Tibial nerve (tissue), 4 donors: ENCODE results near the gene COL1A1. TPM values are rescaled to one million over a fixed set of nuclear protein-coding genes. Genes with fewer than 3 reads are reported as not detected.

Experiments used
- DNase-seq, 2 donors: peaks; one replicate each; pipeline ENCODE4 v3.0.0-alpha.2; 2019; ENCODE audit warnings: low spot score in 2 of 2
- H3K27ac ChIP-seq, 4 donors: fragments of 200-600 bp; sonication (generic) in 3 of 4; one replicate each; pipeline ENCODE4 v1.5.1; 2017 to 2019; ENCODE audit warnings: mild to moderate bottlenecking in 1 of 4
- H3K27me3 ChIP-seq, 2 donors: fragments of 200-600 bp; sonication (generic) in 1 of 2; one replicate each; pipeline versions ENCODE4 v1.5.1 to v1.6.0; 2017 to 2019
- H3K36me3 ChIP-seq, 3 donors: fragments of 200-600 bp; sonication (generic); one replicate each; pipeline ENCODE4 v1.5.1; 2018 to 2019
- H3K4me1 ChIP-seq, 4 donors: fragments of 200-600 bp; sonication (generic) in 3 of 4; one replicate each; pipeline ENCODE4 v1.5.1; 2017 to 2019
- H3K4me3 ChIP-seq, 4 donors: fragments of 200-600 bp; sonication (generic) in 3 of 4; one replicate each; pipeline ENCODE4 v1.5.1; 2017 to 2019; ENCODE audit warnings: mild to moderate bottlenecking in 1 of 4, moderate library complexity in 1 of 4
- H3K9me3 ChIP-seq, 4 donors: fragments of 200-600 bp; sonication (generic) in 3 of 4; one replicate each; pipeline ENCODE4 v1.5.1; 2017 to 2019
- EP300 ChIP-seq, 2 donors: sonication (generic); formaldehyde crosslinking; IDR thresholded peaks; one replicate each; pipeline ENCODE4 v1.6.1; 2017; ENCODE audit warnings: antibody characterized with exemption in 2 of 2, mild to moderate bottlenecking in 1 of 2
- POLR2A ChIP-seq, 2 donors: fragments of 450-650 bp; IDR thresholded peaks; one replicate each; pipeline ENCODE4 v1.6.1; 2017; ENCODE audit warnings: antibody characterized with exemption in 2 of 2, mild to moderate bottlenecking in 2 of 2, moderate library complexity in 2 of 2
- WGBS, 2 donors: methylation state at CpG; one replicate each; pipeline ENCODE4 v1.1.5; 2018; 5-methylcytosine and 5-hydroxymethylcytosine counted together
- total RNA-seq, 4 donors: library from RNA; depleted of rRNA; stranded (reverse); fragments of >200 nt; gene quantifications; one replicate each; pipeline ENCODE4 v1.1.0, GENCODE V29; 2016
- TF ChIP-seq, protein P1 (sequence below), 5 experiments: fragments of 200-600 bp in 3 of 5; fragments of 450-650 bp in 2 of 5; sonication (generic) in 3 of 5; IDR thresholded peaks; one replicate each; pipeline ENCODE4 v1.5.1; 2016 to 2019; ENCODE audit warnings: antibody characterized with exemption in 5 of 5, mild to moderate bottlenecking in 3 of 5, moderate library complexity in 2 of 5

Gene COL1A1
- total RNA-seq, 4 donors from 2014 or later: 31.5 to 185 (median 73.0) TPM

DNA sequence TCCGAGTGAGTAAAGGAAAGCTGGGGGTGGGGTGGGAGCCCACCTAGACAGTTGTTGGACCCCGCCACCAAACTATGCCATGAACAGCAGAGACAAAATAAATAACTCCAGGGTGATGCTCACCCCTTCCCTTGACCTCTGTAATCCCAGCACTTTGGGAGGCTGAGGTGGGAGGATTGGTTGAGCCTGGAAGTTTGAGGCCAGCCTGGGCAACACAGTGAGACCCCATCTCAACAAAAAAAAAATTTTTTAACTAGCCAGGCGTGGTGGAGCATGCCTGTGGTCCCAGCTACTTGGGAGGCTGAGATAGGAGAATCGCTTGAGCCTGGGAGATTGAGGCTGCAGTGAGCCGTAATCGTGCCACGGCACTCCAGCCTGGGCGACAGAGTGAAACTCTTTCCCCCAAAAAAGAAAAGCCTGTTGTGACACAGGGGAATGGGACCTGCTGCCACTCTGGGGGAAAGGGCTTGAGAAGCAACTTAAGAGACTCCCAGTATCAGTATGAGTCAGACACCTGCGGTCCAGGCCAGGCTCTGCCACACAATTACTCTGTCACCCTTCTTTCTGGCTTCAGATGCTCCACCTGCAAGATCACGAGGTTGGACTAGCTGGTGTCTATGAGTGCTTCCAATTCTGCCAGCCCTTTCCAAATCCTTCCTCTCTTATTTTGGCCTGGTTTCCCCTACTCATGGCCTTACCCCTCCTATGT, 30.6 kb downstream of the COL1A1 start:
- Histone ChIP-seq H3K36me3 (peaks cover 0 to 12% (median 0%) of the 10 kb centered on the region in 3 donors), H3K4me1 (peaks cover 0 to 42% (median 5%) of the 10 kb centered on the region in 4 donors), H3K27me3 (no peaks in the 10 kb centered on the region), H3K27ac (no peak overlapping the region), H3K4me3 (no peak overlapping the region), H3K9me3 (no peaks in the 10 kb centered on the region)
- TF ChIP-seq, protein P1, sequence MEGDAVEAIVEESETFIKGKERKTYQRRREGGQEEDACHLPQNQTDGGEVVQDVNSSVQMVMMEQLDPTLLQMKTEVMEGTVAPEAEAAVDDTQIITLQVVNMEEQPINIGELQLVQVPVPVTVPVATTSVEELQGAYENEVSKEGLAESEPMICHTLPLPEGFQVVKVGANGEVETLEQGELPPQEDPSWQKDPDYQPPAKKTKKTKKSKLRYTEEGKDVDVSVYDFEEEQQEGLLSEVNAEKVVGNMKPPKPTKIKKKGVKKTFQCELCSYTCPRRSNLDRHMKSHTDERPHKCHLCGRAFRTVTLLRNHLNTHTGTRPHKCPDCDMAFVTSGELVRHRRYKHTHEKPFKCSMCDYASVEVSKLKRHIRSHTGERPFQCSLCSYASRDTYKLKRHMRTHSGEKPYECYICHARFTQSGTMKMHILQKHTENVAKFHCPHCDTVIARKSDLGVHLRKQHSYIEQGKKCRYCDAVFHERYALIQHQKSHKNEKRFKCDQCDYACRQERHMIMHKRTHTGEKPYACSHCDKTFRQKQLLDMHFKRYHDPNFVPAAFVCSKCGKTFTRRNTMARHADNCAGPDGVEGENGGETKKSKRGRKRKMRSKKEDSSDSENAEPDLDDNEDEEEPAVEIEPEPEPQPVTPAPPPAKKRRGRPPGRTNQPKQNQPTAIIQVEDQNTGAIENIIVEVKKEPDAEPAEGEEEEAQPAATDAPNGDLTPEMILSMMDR (IDR thresholded peaks at IDR 0.05): no peak
- no peak for TF ChIP-seq EP300 (IDR thresholded peaks at IDR 0.05)
- no peak for TF ChIP-seq POLR2A (IDR thresholded peaks at IDR 0.05)
- DNase-seq: no peak
- WGBS, 2 donors: 92 to 94% methylated on average over 10 of the region's 10 CpGs

DNA sequence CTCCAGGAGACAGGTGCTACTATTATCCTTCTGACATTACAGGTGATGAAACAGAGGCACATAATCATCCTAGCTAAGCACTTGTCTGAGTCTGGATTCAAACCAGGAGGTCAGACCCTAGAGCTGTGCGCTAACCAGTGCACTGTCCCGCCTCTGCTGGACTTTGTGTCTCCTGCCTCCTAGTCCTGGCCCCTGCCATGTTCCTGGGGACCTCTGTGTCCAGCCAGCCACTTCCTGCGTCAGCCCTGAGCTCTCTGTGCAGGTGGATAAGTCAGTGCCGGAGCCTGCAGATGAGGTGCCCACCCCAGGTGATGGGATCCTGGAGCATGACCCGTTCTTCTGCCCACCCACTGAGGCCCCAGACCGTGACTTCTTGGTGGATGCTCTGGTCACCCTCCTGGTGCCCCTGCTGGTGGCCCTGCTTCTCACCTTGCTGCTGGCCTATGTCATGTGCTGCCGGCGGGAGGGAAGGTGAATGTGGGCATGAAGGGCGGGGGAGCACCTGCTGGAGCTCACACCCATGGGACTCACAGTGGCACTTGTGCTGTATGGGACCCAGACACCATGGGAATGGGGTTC, 31.5 kb downstream of the COL1A1 start:
- H3K27ac ChIP-seq: no peak overlapping the region
- no peaks in the 10 kb centered on the region for H3K9me3 ChIP-seq
- H3K4me3 ChIP-seq: no peak overlapping the region
- no peaks in the 10 kb centered on the region for H3K27me3 ChIP-seq
- WGBS, 2 donors: 92 to 95% methylated on average over 5 to 8 of the region's 9 CpGs
- TF ChIP-seq EP300 (IDR thresholded peaks at IDR 0.05): no peak
- TF ChIP-seq, protein P1 (IDR thresholded peaks at IDR 0.05): no peak
- no peak for TF ChIP-seq POLR2A (IDR thresholded peaks at IDR 0.05)
- peaks cover 0 to 36% (median 5%) of the 10 kb centered on the region in 4 donors for H3K4me1 ChIP-seq
- DNase-seq: no peak
- H3K36me3 ChIP-seq: peaks cover 0 to 12% (median 0%) of the 10 kb centered on the region in 3 donors

DNA sequence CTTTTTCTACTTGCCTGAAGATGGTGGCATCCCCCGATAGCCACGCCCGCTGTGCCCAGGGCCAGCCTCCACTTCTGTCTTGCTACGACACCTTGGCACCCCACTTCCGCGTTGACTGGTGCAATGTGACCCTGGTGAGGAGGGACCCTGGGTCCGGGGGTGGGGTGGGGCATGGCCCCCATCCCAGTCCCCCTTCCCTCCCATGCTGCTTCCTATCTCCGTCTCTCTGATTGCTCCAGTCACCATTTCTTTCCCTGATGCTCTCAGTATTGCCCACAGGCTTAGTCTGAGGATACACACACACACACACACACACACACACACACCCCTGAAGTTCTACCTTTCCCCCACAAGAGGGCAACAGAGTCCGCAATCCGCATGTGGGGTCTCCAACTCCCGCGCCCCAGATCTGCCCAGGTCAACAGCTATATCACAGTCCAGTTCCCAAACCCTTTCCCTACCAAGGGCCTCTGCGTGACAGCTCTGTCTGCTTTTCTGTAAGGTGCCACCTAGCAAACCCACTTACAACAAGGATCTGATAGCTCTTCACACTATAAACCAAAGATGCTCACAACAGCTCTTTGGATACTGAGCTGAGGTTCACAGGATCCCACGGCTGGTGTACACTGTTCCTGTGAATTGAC, 32.2 kb downstream of the COL1A1 start:
- H3K27me3 ChIP-seq: no peaks in the 10 kb centered on the region
- peaks cover 0 to 12% (median 0%) of the 10 kb centered on the region in 3 donors for H3K36me3 ChIP-seq
- no peak overlapping the region for H3K4me3 ChIP-seq
- DNase-seq: peak in 1 of 2 donors; percentile 15
- peaks cover 0 to 35% (median 5%) of the 10 kb centered on the region in 4 donors for H3K4me1 ChIP-seq
- no peak for TF ChIP-seq EP300 (IDR thresholded peaks at IDR 0.05)
- TF ChIP-seq, protein P1 (IDR thresholded peaks at IDR 0.05): peak; percentile 62 to 96 (median 76)
- no peaks in the 10 kb centered on the region for H3K9me3 ChIP-seq
- no peak overlapping the region for H3K27ac ChIP-seq
- WGBS, 2 donors: 40 to 42% methylated on average over 14 of the region's 14 CpGs

- Histone ChIP-seq H3K36me3 (peaks cover 0 to 12% (median 0%) of the 10 kb centered on the region in 3 donors), H3K27me3 (no peaks in the 10 kb centered on the region), H3K4me1 (peaks cover 0 to 26% (median under 1%) of the 10 kb centered on the region in 4 donors), H3K4me3 (no peak overlapping the region), H3K9me3 (no peaks in the 10 kb centered on the region), H3K27ac (no peak overlapping the region)
- no peak for DNase-seq
- no peak for TF ChIP-seq POLR2A (IDR thresholded peaks at IDR 0.05)
- TF ChIP-seq, protein P1 (IDR thresholded peaks at IDR 0.05): no peak
- TF ChIP-seq EP300 (IDR thresholded peaks at IDR 0.05): no peak
- WGBS, 2 donors: 79 to 83% methylated on average over 13 of the region's 13 CpGs
Observed at GRCh38 chr17:50168319-50168718, 33.1 kb downstream of the COL1A1 start.

DNA sequence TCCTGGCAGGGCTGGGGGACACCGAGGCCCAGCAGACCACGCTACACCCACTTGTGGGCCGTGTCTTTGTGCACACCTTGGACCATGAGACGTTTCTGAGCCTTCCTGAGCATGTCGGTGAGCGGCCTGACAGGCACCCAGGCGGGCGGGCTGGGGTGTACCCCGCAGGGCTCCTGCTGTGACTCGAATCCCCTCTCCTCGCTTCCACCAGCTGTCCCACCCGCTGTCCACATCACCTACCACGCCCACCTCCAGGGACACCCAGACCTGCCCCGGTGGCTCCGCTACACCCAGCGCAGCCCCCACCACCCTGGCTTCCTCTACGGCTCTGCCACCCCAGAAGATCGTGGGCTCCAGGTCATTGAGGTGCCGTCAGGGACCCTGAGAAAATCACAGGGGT, 34.1 kb downstream of the COL1A1 start:
- Histone ChIP-seq H3K27me3 (no peaks in the 10 kb centered on the region), H3K4me1 (peaks cover 0 to 16% (median 0%) of the 10 kb centered on the region in 4 donors), H3K27ac (no peak overlapping the region), H3K9me3 (no peaks in the 10 kb centered on the region), H3K4me3 (no peak overlapping the region), H3K36me3 (peaks cover 0 to 12% (median 0%) of the 10 kb centered on the region in 3 donors)
- no peak for DNase-seq
- TF ChIP-seq EP300 (IDR thresholded peaks at IDR 0.05) (no peak), POLR2A (IDR thresholded peaks at IDR 0.05) (no peak)
- TF ChIP-seq, protein P1 (IDR thresholded peaks at IDR 0.05): no peak
- WGBS, 2 donors: 87 to 88% methylated on average over 17 of the region's 19 CpGs
